H9 (cell line): Measurements from ENCODE around the gene PIEZO2. TPM values are rescaled to one million over a fixed set of nuclear protein-coding genes. Genes with fewer than 3 reads are reported as not detected.

Experiments
- DNase-seq: peaks from one replicate; pipeline ENCODE4 v3.0.0-alpha.2; 2017
- H2AFZ ChIP-seq: one replicate; pipeline ENCODE4 v1.6.1; 2013; ENCODE audit warnings: mild to moderate bottlenecking, low read length, control low read depth, moderate library complexity
- H2AK5ac ChIP-seq: 2 replicates; pipeline ENCODE4 v1.6.1; 2013; ENCODE audit warnings: low read length, control low read depth, mixed read lengths; ENCODE audit not compliant: insufficient read length
- H2BK120ac ChIP-seq: one replicate; pipeline ENCODE4 v1.6.1; 2013; ENCODE audit warnings: low read depth, mild to moderate bottlenecking, low read length, control low read depth, inconsistent platforms; ENCODE audit not compliant: poor library complexity, severe bottlenecking
- H2BK12ac ChIP-seq: 2 replicates; pipeline ENCODE4 v1.6.1; 2013; ENCODE audit warnings: low read length, control low read depth, mixed read lengths, low read depth; ENCODE audit not compliant: insufficient read length
- H2BK15ac ChIP-seq: 2 replicates; pipeline ENCODE4 v1.6.1; 2013; ENCODE audit warnings: low read depth, low read length, control low read depth
- H2BK20ac ChIP-seq: one replicate; pipeline ENCODE4 v1.6.1; 2013; ENCODE audit warnings: low read depth, mild to moderate bottlenecking, low read length, control low read depth, inconsistent platforms; ENCODE audit not compliant: poor library complexity, severe bottlenecking
- H2BK5ac ChIP-seq: 2 replicates; pipeline ENCODE4 v1.6.1; 2013; ENCODE audit warnings: low read length, control low read depth, mixed read lengths; ENCODE audit not compliant: insufficient read length
- H3K14ac ChIP-seq: 2 replicates; pipeline ENCODE4 v1.6.1; 2013; ENCODE audit warnings: low read length, control low read depth; ENCODE audit not compliant: insufficient read depth
- H3K18ac ChIP-seq: 2 replicates; pipeline ENCODE4 v1.6.1; 2013; ENCODE audit warnings: low read depth, mild to moderate bottlenecking, mixed read lengths, low read length, control low read depth; ENCODE audit not compliant: insufficient read length
- H3K23ac ChIP-seq: 2 replicates; pipeline ENCODE4 v1.6.1; 2013; ENCODE audit warnings: low read length, control low read depth, mixed read lengths, low read depth; ENCODE audit not compliant: insufficient read length
- H3K23me2 ChIP-seq: 2 replicates; pipeline ENCODE4 v1.6.1; 2013; ENCODE audit warnings: low read depth, mild to moderate bottlenecking, mixed read lengths, low read length, control low read depth; ENCODE audit not compliant: insufficient read length, poor library complexity, severe bottlenecking
- H3K27ac ChIP-seq: 2 replicates; pipeline ENCODE4 v1.5.1; 2013; ENCODE audit warnings: low read length, control low read depth, mixed read lengths, low read depth; ENCODE audit not compliant: insufficient read length
- H3K27me3 ChIP-seq: 2 replicates; pipeline ENCODE4 v1.6.1; 2013; ENCODE audit warnings: low read length, control low read depth, inconsistent platforms; ENCODE audit not compliant: insufficient read depth
- H3K4ac ChIP-seq: 2 replicates; pipeline ENCODE4 v1.6.1; 2013; ENCODE audit warnings: low read depth, mild to moderate bottlenecking, control low read depth, inconsistent platforms, low read length, moderate library complexity
- H3K4me1 ChIP-seq: 2 replicates; pipeline ENCODE4 v1.6.1; 2013; ENCODE audit warnings: low read length, control low read depth, inconsistent platforms; ENCODE audit not compliant: insufficient read depth
- H3K4me2 ChIP-seq: 2 replicates; pipeline ENCODE4 v1.6.1; 2013; ENCODE audit warnings: low read length, control low read depth, mixed read lengths; ENCODE audit not compliant: insufficient read length, insufficient read depth
- H3K56ac ChIP-seq: 2 replicates; pipeline ENCODE4 v1.6.1; 2013; ENCODE audit warnings: low read depth, mild to moderate bottlenecking, mixed read lengths, low read length, control low read depth; ENCODE audit not compliant: insufficient read length
- H3K79me1 ChIP-seq: 2 replicates; pipeline ENCODE4 v1.6.1; 2013; ENCODE audit warnings: low read depth, mild to moderate bottlenecking, moderate library complexity, low read length, control low read depth, inconsistent platforms; ENCODE audit not compliant: insufficient read depth, poor library complexity, severe bottlenecking
- H3K79me2 ChIP-seq: 2 replicates; pipeline ENCODE4 v1.6.1; 2013; ENCODE audit warnings: low read length, control low read depth, inconsistent platforms; ENCODE audit not compliant: insufficient read depth
- H3K9ac ChIP-seq: 2 replicates; pipeline ENCODE4 v1.6.1; 2013; ENCODE audit warnings: low read length, control low read depth, mixed read lengths; ENCODE audit not compliant: insufficient read length; ENCODE audit errors: extremely low read depth
- H3K9me3 ChIP-seq: one replicate; pipeline ENCODE4 v1.6.1; 2013; ENCODE audit warnings: low read depth, low read length, inconsistent platforms; ENCODE audit not compliant: control insufficient read depth
- H3T11ph ChIP-seq: one replicate; pipeline ENCODE4 v1.6.1; 2013; ENCODE audit warnings: mild to moderate bottlenecking, low read length, control low read depth, inconsistent platforms
- H4K20me1 ChIP-seq: one replicate; pipeline ENCODE4 v1.6.1; 2013; ENCODE audit not compliant: control insufficient read depth, insufficient read length, insufficient read depth
- H4K5ac ChIP-seq: 2 replicates; pipeline ENCODE4 v1.6.1; 2013; ENCODE audit warnings: low read depth, mild to moderate bottlenecking, mixed read lengths, low read length, control low read depth; ENCODE audit not compliant: insufficient read length
- H4K8ac ChIP-seq: replicated peaks from 2 replicates; pipeline ENCODE4 v1.6.1; 2013; ENCODE audit warnings: low read length, control low read depth, mixed read lengths, low read depth; ENCODE audit not compliant: insufficient read length
- H4K91ac ChIP-seq: 2 replicates; pipeline ENCODE4 v1.6.1; 2013; ENCODE audit warnings: low read depth, mild to moderate bottlenecking, moderate library complexity, mixed read lengths, low read length, control low read depth; ENCODE audit not compliant: insufficient read length
- H3K27ac Mint-ChIP-seq, 3 experiments: 2 replicates in 2 of 3; 3 replicates in 1 of 3; pipeline ENCODE4 v1.8.0; 2020 to 2021; ENCODE audit warnings: mixed read lengths in 3 of 3, mild to moderate bottlenecking in 1 of 3, moderate library complexity in 1 of 3
- H3K27me3 Mint-ChIP-seq: 2 replicates; pipeline ENCODE4 v1.8.0; 2021; ENCODE audit warnings: low read depth, mild to moderate bottlenecking, moderate library complexity, mixed read lengths
- H3K36me3 Mint-ChIP-seq, 3 experiments: 2 replicates in 2 of 3; 3 replicates in 1 of 3; pipeline ENCODE4 v1.8.0; 2020 to 2021; ENCODE audit warnings: low read depth in 3 of 3, mixed read lengths in 3 of 3; ENCODE audit not compliant: insufficient read depth in 1 of 3
- H3K4me1 Mint-ChIP-seq, 2 experiments: 2 replicates each; pipeline ENCODE4 v1.8.0; 2020; ENCODE audit warnings: mixed read lengths in 2 of 2
- H3K4me3 Mint-ChIP-seq, 2 experiments: 2 replicates in 1 of 2; 3 replicates in 1 of 2; pipeline ENCODE4 v1.8.0; 2020 to 2021; ENCODE audit warnings: mild to moderate bottlenecking in 2 of 2, mixed read lengths in 2 of 2, moderate library complexity in 1 of 2
- H3K9me3 Mint-ChIP-seq, 2 experiments: 2 replicates in 1 of 2; 3 replicates in 1 of 2; pipeline ENCODE4 v1.8.0; 2020; ENCODE audit warnings: mild to moderate bottlenecking in 2 of 2, mixed read lengths in 2 of 2, moderate library complexity in 1 of 2
- WGBS: extraction: QIAGEN DNeasy Blood & Tissue Kit; methylation state at CpG from one replicate; pipeline ENCODE4 v1.1.7; 2013; ENCODE audit warnings: missing lambda C conversion rate, low lambda C conversion rate, mixed read lengths; ENCODE audit not compliant: insufficient read length; ENCODE audit errors: extremely low coverage; 5-methylcytosine and 5-hydroxymethylcytosine counted together
- total RNA-seq: library from RNA; stranded (reverse); gene quantifications from 2 replicates; pipeline ENCODE4 v1.2.1, GENCODE V29; 2021
- TF ChIP-seq, protein P1 (sequence below): fragments of 200-600 bp; sonication (generic); conservative IDR thresholded peaks from 3 replicates; pipeline ENCODE4 v1.8.0; 2021; ENCODE audit warnings: antibody characterized with exemption, mild to moderate bottlenecking

PIEZO2 gene
- total RNA-seq, 1 experiment from 2014 or later, result 3.9 TPM

DNA sequence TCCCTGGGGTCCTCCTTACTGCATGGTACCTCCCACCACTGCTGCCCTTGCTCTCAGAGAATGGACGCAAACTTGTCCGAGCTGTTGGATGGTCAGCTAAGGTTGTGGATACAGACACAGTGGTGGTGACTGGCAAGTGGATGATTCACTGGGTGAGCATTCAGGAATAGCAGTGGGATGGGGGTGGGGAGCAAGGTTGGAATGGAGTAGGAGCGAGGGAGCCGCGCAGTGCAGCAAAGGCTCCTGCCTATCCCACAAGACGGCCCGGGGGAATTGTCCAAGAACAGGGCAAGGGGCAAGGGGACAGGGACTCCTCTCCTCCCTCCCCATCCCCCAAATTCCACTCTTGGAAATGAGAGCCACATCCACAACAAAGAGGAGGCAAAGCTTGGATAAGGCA, 102.2 kb downstream of the PIEZO2 start:
- Histone ChIP-seq H3K4ac (no peak overlapping the region), H3K9ac (no peak overlapping the region), H3K14ac (no peak overlapping the region), H2BK12ac (no peak overlapping the region), H3K23me2 (no peaks in the 10 kb centered on the region), H2BK120ac (no peak overlapping the region), H3K18ac (no peak overlapping the region), H3K4me1 (no peaks in the 10 kb centered on the region), H3K27me3 (no peaks in the 10 kb centered on the region), H4K5ac (no peak overlapping the region), H4K91ac (no peak overlapping the region), H2AFZ (no peak overlapping the region), H3K4me2 (no peak overlapping the region), H3T11ph (no peak overlapping the region), H3K23ac (no peak overlapping the region), H3K27ac (no peak overlapping the region), H4K20me1 (no peaks in the 10 kb centered on the region), H3K79me2 (no peaks in the 10 kb centered on the region), H2BK20ac (no peak overlapping the region), H2BK5ac (no peak overlapping the region), H2BK15ac (no peak overlapping the region), H2AK5ac (no peak overlapping the region), H3K79me1 (no peaks in the 10 kb centered on the region), H4K8ac (no peak overlapping the region), H3K56ac (no peak overlapping the region), H3K9me3 (no peaks in the 10 kb centered on the region)
- DNase-seq, result no peak
- WGBS, result no CpG with 5 or more reads among the region's 7 CpGs
- no peaks in the 10 kb centered on the region; a peak in 1 of 5 replicates for H3K9me3 Mint-ChIP-seq
- H3K27ac Mint-ChIP-seq, result peak overlapping the region in 1 of 3 experiments; percentile 26; a peak in 1 of 7 replicates
- H3K36me3 Mint-ChIP-seq, result peaks cover 0 to 4% (median 3%) of the 10 kb centered on the region in 3 experiments; a peak in 2 of 7 replicates
- TF ChIP-seq, protein P1, sequence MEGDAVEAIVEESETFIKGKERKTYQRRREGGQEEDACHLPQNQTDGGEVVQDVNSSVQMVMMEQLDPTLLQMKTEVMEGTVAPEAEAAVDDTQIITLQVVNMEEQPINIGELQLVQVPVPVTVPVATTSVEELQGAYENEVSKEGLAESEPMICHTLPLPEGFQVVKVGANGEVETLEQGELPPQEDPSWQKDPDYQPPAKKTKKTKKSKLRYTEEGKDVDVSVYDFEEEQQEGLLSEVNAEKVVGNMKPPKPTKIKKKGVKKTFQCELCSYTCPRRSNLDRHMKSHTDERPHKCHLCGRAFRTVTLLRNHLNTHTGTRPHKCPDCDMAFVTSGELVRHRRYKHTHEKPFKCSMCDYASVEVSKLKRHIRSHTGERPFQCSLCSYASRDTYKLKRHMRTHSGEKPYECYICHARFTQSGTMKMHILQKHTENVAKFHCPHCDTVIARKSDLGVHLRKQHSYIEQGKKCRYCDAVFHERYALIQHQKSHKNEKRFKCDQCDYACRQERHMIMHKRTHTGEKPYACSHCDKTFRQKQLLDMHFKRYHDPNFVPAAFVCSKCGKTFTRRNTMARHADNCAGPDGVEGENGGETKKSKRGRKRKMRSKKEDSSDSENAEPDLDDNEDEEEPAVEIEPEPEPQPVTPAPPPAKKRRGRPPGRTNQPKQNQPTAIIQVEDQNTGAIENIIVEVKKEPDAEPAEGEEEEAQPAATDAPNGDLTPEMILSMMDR, result no peak
- H3K4me1 Mint-ChIP-seq, result peaks cover 4 to 7% of the 10 kb centered on the region in 2 experiments; a peak in 2 of 4 replicates
- no peaks in the 10 kb centered on the region for H3K27me3 Mint-ChIP-seq
- H3K4me3 Mint-ChIP-seq, result no peak overlapping the region
